A549 (cell line): ENCODE data around the gene PTP4A2. TPM values are rescaled to one million over a fixed set of nuclear protein-coding genes. Genes with fewer than 3 reads are reported as not detected.

Experiments used
- ATAC-seq, 2 experiments: fragments of 200-7000 bp in 1 of 2; fragments of >200 bp in 1 of 2; cut with Nextera tagmentation in 1 of 2; cut with Tn5 transposase in 1 of 2; 3 replicates each; pipeline versions ENCODE4 v1.8.0 to v1.9.1; 2018 to 2020; ENCODE audit warnings: mild to moderate bottlenecking in 1 of 2, moderate library complexity in 1 of 2
- CTCF ChIA-PET: fragments of 300-600 bp; sonication (Branson Sonifier 250); formaldehyde crosslinking; extraction: SDS; loops from one replicate; lab custom pipeline; 2021; ENCODE audit warnings: antibody characterized with exemption, inconsistent platforms; lab: Yijun Ruan, JAX
- POLR2A ChIA-PET: fragments of 350-600 bp; formaldehyde crosslinking; extraction: SDS; loops from one replicate; lab custom pipeline; 2021; ENCODE audit warnings: antibody characterized with exemption, inconsistent platforms; lab: Yijun Ruan, JAX
- DNase-seq, 2 experiments: peaks; one replicate each; pipeline versions ENCODE4 v3.0.0 to v3.0.0-alpha.2; 2011 to 2016; ENCODE audit warnings: low read depth in 1 of 2, low spot score in 1 of 2
- FAIRE-seq: peaks from 2 replicates; lab custom pipeline; 2011; peaks lifted over from hg19 to GRCh38; lab: Jason Lieb, UNC
- H3K27ac ChIP-seq, 2 experiments: fragments of >200 bp; sonication (Bioruptor Twin); formaldehyde crosslinking; 3 replicates each; pipeline ENCODE4 v1.5.1; 2016 to 2017
- H3K4me1 ChIP-seq: fragments of >200 bp; sonication (Bioruptor Twin); formaldehyde crosslinking; 3 replicates; pipeline ENCODE4 v1.6.1; 2016
- H3K4me2 ChIP-seq: fragments of >200 bp; sonication (Bioruptor Twin); formaldehyde crosslinking; 3 replicates; pipeline ENCODE4 v1.6.1; 2016
- H3K4me3 ChIP-seq: fragments of >200 bp; sonication (Bioruptor Twin); formaldehyde crosslinking; 3 replicates; pipeline ENCODE4 v1.5.1; 2016
- H3K9me3 ChIP-seq: fragments of >200 bp; sonication (Bioruptor Twin); formaldehyde crosslinking; 3 replicates; pipeline ENCODE4 v1.6.1; 2016
- ATOH8 ChIP-seq: fragments of 250-450 bp; sonication (Bioruptor Pico); IDR thresholded peaks from 2 replicates; pipeline ENCODE4 v1.5.0; 2020; ENCODE audit warnings: low read depth, mild to moderate bottlenecking, moderate library complexity
- BCL3 ChIP-seq: fragments of >200 bp; sonication (Bioruptor Twin); formaldehyde crosslinking; IDR thresholded peaks from 3 replicates; pipeline ENCODE4 v1.6.1; 2016
- CBX2 ChIP-seq: fragments of 200-600 bp; sonication (generic); IDR thresholded peaks from 2 replicates; pipeline ENCODE4 v1.6.1; 2016; ENCODE audit warnings: low read depth, mild to moderate bottlenecking, borderline replicate concordance
- CEBPB ChIP-seq, 2 experiments: fragments of >200 bp in 1 of 2; sonication (Bioruptor Twin) in 1 of 2; formaldehyde crosslinking in 1 of 2; IDR thresholded peaks; 2 replicates each; pipeline ENCODE4 v1.6.1; 2012 to 2016
- CTCF ChIP-seq: fragments of >200 bp; sonication (Bioruptor Twin); formaldehyde crosslinking; IDR thresholded peaks from 3 replicates; pipeline ENCODE4 v1.5.1; 2016
- E2F6 ChIP-seq: IDR thresholded peaks from 2 replicates; pipeline ENCODE4 v1.6.1; 2012; ENCODE audit warnings: low read depth, borderline replicate concordance
- EHMT2 ChIP-seq: fragments of 200-600 bp; sonication (generic); IDR thresholded peaks from 2 replicates; pipeline ENCODE4 v1.6.1; 2016; ENCODE audit warnings: antibody characterized with exemption, low read depth, mild to moderate bottlenecking, moderate library complexity
- ESRRA ChIP-seq: fragments of 150-350 bp; IDR thresholded peaks from 2 replicates; pipeline ENCODE4 v1.6.1; 2014; ENCODE audit warnings: mild to moderate bottlenecking, low read length, borderline replicate concordance
- FOSB ChIP-seq: fragments of 250-450 bp; sonication (Bioruptor Pico); IDR thresholded peaks from 2 replicates; pipeline ENCODE4 v1.5.0; 2020; ENCODE audit warnings: mild to moderate bottlenecking, moderate library complexity
- FOXS1 ChIP-seq: fragments of 250-450 bp; sonication (Bioruptor Pico); IDR thresholded peaks from 2 replicates; pipeline ENCODE4 v1.5.0; 2020; ENCODE audit warnings: mild to moderate bottlenecking, moderate library complexity
- GATA3 ChIP-seq: IDR thresholded peaks from 2 replicates; pipeline ENCODE4 v1.6.1; 2012; ENCODE audit warnings: borderline replicate concordance
- HDAC2 ChIP-seq: fragments of 200-600 bp; sonication (generic); IDR thresholded peaks from 2 replicates; pipeline ENCODE4 v1.6.1; 2016
- HES2 ChIP-seq: fragments of >200 bp; sonication (Bioruptor Twin); formaldehyde crosslinking; IDR thresholded peaks from 2 replicates; pipeline ENCODE4 v1.6.1; 2016
- HMGXB4 ChIP-seq: fragments of 250-450 bp; sonication (Bioruptor Pico); IDR thresholded peaks from 2 replicates; pipeline ENCODE4 v1.5.0; 2021; ENCODE audit warnings: mild to moderate bottlenecking, moderate library complexity, borderline replicate concordance
- HOXB13 ChIP-seq: fragments of 250-450 bp; sonication (Bioruptor Pico); IDR thresholded peaks from 2 replicates; pipeline ENCODE4 v1.5.0; 2020; ENCODE audit warnings: low read depth, mild to moderate bottlenecking, moderate library complexity
- KDM1A ChIP-seq: fragments of 200-600 bp; sonication (generic); IDR thresholded peaks from 2 replicates; pipeline ENCODE4 v1.6.1; 2016; ENCODE audit warnings: low read depth, mild to moderate bottlenecking
- KDM5A ChIP-seq: fragments of 200-600 bp; sonication (generic); IDR thresholded peaks from 2 replicates; pipeline ENCODE4 v1.6.1; 2016; ENCODE audit warnings: antibody characterized with exemption, mild to moderate bottlenecking
- MAZ ChIP-seq: fragments of 150-350 bp; IDR thresholded peaks from 2 replicates; pipeline ENCODE4 v1.6.1; 2014; ENCODE audit warnings: antibody characterized with exemption, low read depth, low read length, borderline replicate concordance
- NFE2L2 ChIP-seq: fragments of 150-350 bp; conservative IDR thresholded peaks from 2 replicates; pipeline ENCODE4 v1.6.1; 2014; ENCODE audit warnings: low read length
- PBX3 ChIP-seq: IDR thresholded peaks from 2 replicates; pipeline ENCODE4 v1.6.1; 2012
- POLR2A ChIP-seq: IDR thresholded peaks from 2 replicates; pipeline ENCODE4 v1.6.1; 2012; ENCODE audit warnings: mild to moderate bottlenecking, low read length
- POLR2AphosphoS2 ChIP-seq: conservative IDR thresholded peaks from 2 replicates; pipeline ENCODE4 v1.6.1; 2012; ENCODE audit warnings: low read length, improper control_type of control experiment, inconsistent platforms
- RCOR1 ChIP-seq: fragments of 150-350 bp; IDR thresholded peaks from 2 replicates; pipeline ENCODE4 v1.6.1; 2014; ENCODE audit warnings: antibody characterized with exemption, low read length, low read depth
- RFX5 ChIP-seq: fragments of 450-650 bp; IDR thresholded peaks from 2 replicates; pipeline ENCODE4 v1.7.1; 2014; ENCODE audit warnings: antibody characterized with exemption, mild to moderate bottlenecking, moderate library complexity
- RNF2 ChIP-seq: fragments of 200-600 bp; sonication (generic); IDR thresholded peaks from 2 replicates; pipeline ENCODE4 v1.6.1; 2016; ENCODE audit warnings: low read depth, mild to moderate bottlenecking, antibody characterized with exemption, moderate library complexity, borderline replicate concordance
- SMC3 ChIP-seq: fragments of >200 bp; sonication (Bioruptor Twin); formaldehyde crosslinking; IDR thresholded peaks from 3 replicates; pipeline ENCODE4 v1.6.1; 2018; ENCODE audit warnings: inconsistent platforms
- TFCP2L1 ChIP-seq: fragments of 250-450 bp; sonication (Bioruptor Pico); IDR thresholded peaks from 2 replicates; pipeline ENCODE4 v1.5.0; 2021; ENCODE audit warnings: mild to moderate bottlenecking
- ZFP36 ChIP-seq: fragments of 450-650 bp; IDR thresholded peaks from 2 replicates; pipeline ENCODE4 v1.6.1; 2014; ENCODE audit warnings: borderline replicate concordance; ENCODE audit not compliant: partially characterized antibody
- ZNF302 ChIP-seq: fragments of 250-450 bp; sonication (Bioruptor Pico); IDR thresholded peaks from 2 replicates; pipeline ENCODE4 v1.9.0; 2021; ENCODE audit warnings: inconsistent platforms, mild to moderate bottlenecking, moderate library complexity
- ZSCAN20 ChIP-seq: fragments of 250-450 bp; sonication (Bioruptor Pico); IDR thresholded peaks from 2 replicates; pipeline ENCODE4 v1.8.0; 2022; ENCODE audit warnings: mild to moderate bottlenecking, moderate library complexity
- WGBS: methylation state at CpG from one replicate; pipeline ENCODE4 v1.1.6; 2017; ENCODE audit errors: missing lambda C conversion rate; 5-methylcytosine and 5-hydroxymethylcytosine counted together
- polyA plus RNA-seq, 4 experiments: library from polyadenylated mRNA; depleted of rRNA in 3 of 4; stranded (reverse); fragments of >200 nt; fragmentation: RNase III in 1 of 4; extraction: RNeasy Plus Mini Kit Qiagen cat#74134 plus additional on column Dnase treatment in 1 of 4; gene quantifications; 2 replicates in 3 of 4; 3 replicates in 1 of 4; pipeline ENCODE4 v1.2.3, GENCODE V29; 2011 to 2017

PTP4A2 gene
- polyA plus RNA-seq, 2 of the 4 experiments (the other 2 are of a cell fraction), result 234 to 563 TPM

- no peak for ATAC-seq
- H3K4me1 ChIP-seq, result no peaks in the 10 kb centered on the region
- FAIRE-seq, result no peak
- no peak for DNase-seq
- CTCF ChIA-PET, result no interaction called here
- POLR2A ChIA-PET, result no interaction called here
- no peak overlapping the region for H3K27ac ChIP-seq
- WGBS, result 74% methylated on average over 3 of the region's 3 CpGs
- H3K4me2 ChIP-seq, result no peak overlapping the region
- H3K9me3 ChIP-seq, result no peaks in the 10 kb centered on the region
- no peak overlapping the region for H3K4me3 ChIP-seq
- no peak for TF ChIP-seq E2F6
- TF ChIP-seq GATA3, result no peak
- no peak for TF ChIP-seq CTCF
- no peak for TF ChIP-seq KDM5A
- TF ChIP-seq HDAC2, result no peak
- no peak for TF ChIP-seq SMC3
- no peak for TF ChIP-seq TFCP2L1
- TF ChIP-seq RNF2, result no peak
- no peak for TF ChIP-seq EHMT2
- no peak for TF ChIP-seq ZSCAN20 (CRISPR knock-in tag)
- no peak for TF ChIP-seq RFX5
- TF ChIP-seq NFE2L2, result no peak
- no peak for TF ChIP-seq MAZ
- TF ChIP-seq ESRRA, result no peak
- TF ChIP-seq HMGXB4, result no peak
- TF ChIP-seq BCL3, result no peak
- no peak for TF ChIP-seq CEBPB (IDR thresholded peaks at IDR 0.05)
- no peak for TF ChIP-seq HES2
- TF ChIP-seq KDM1A, result no peak
Measured at GRCh38 chr1:31869449-31869848, 68.7 kb downstream of the PTP4A2 start.

- Histone ChIP-seq H3K9me3 (no peaks in the 10 kb centered on the region), H3K4me3 (no peak overlapping the region), H3K4me2 (no peak overlapping the region), H3K27ac (no peak overlapping the region), H3K4me1 (no peaks in the 10 kb centered on the region)
- ATAC-seq, result no peak
- FAIRE-seq, result no peak
- POLR2A ChIA-PET, result no interaction called here
- DNase-seq, result no peak
- CTCF ChIA-PET, result no interaction called here
- 65% methylated on average over 3 of the region's 3 CpGs for WGBS
- TF ChIP-seq HOXB13 (CRISPR knock-in tag), result no peak
- TF ChIP-seq CEBPB (IDR thresholded peaks at IDR 0.05), result no peak
- TF ChIP-seq NFE2L2, result no peak
- TF ChIP-seq ZFP36, result no peak
- TF ChIP-seq FOXS1 (CRISPR knock-in tag), result no peak
- no peak for TF ChIP-seq ZNF302
- TF ChIP-seq ZSCAN20 (CRISPR knock-in tag), result no peak
- TF ChIP-seq RCOR1, result no peak
- TF ChIP-seq CBX2, result no peak
- TF ChIP-seq PBX3, result no peak
- TF ChIP-seq ATOH8 (CRISPR knock-in tag), result no peak
- TF ChIP-seq FOSB (CRISPR knock-in tag), result no peak
- TF ChIP-seq POLR2AphosphoS2, result no peak
- TF ChIP-seq POLR2A, result no peak
- TF ChIP-seq SMC3, result no peak
- TF ChIP-seq GATA3, result no peak
Measured at GRCh38 chr1:31868862-31869261, 69.3 kb downstream of the PTP4A2 start.
